Femur (tissue), 1 donor: ENCODE results near the gene ADAMTS18.
"Not testable (repeated sequence)": the region's sequence is repeated elsewhere in the genome, so short reads cannot be mapped to it uniquely, and the experiment has no call there.

Experiments
- DNase-seq: peaks from one replicate; pipeline ENCODE4 v3.0.0-alpha.2; 2017

The ADAMTS18 gene

DNA sequence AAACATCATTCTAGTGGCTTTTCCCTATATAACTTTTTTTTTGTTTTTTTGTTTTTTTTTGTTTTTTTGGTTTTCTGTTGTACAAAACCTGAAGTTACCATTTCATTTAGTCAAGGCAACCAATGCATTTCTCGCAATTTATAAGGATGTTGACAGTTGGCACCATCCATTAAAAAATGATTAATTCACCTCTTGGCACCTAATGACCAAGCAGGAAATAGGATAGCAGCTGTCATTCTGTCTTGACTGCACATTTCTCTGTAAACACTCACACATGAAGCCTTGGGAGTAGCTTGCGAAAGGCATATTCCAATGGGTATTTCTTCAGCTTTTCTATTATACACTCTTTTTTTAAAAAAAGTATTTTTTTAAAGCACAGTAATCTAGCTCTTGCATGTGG is 158.2 kb downstream of the ADAMTS18 start:
- no peak for DNase-seq

DNA sequence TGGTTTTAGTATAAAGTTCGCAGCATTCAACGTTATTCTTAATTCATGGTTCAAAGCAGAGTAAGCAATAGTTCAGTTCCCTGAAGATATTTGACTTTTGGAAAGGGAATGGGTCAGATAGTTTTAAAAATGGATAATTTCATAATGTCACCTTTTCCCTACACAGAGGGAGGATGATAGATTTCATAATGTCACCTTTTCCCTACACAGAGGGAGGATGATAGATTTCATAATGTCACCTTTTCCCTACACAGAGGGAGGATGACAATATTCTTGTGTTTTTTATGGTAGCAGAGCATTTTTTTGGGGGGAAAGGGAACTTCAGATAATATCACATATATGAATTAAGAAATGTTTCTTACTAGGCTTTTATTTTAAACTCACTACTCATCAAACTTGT is 159.5 kb downstream of the ADAMTS18 start:
- DNase-seq, result not testable (repeated sequence)

DNA sequence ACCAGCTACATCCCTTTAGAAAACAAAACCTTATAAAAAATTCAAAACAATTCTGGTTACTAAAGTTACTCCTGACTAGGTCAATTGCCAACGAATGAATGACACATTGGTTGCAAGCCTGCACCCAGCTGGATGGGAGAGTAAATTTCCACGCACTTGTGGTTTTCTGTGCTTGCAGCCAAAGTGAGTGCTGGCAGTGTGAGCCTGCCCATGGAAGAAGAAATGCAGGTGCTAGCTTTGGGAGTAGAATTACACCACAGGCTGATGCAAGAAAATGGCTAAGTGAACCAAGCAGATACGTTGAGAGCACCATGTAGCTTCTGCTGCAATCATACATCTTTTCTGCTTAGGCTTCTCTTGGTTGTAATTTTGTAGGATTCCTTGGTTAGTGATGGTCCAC is 161.0 kb downstream of the ADAMTS18 start:
- no peak for DNase-seq

DNA sequence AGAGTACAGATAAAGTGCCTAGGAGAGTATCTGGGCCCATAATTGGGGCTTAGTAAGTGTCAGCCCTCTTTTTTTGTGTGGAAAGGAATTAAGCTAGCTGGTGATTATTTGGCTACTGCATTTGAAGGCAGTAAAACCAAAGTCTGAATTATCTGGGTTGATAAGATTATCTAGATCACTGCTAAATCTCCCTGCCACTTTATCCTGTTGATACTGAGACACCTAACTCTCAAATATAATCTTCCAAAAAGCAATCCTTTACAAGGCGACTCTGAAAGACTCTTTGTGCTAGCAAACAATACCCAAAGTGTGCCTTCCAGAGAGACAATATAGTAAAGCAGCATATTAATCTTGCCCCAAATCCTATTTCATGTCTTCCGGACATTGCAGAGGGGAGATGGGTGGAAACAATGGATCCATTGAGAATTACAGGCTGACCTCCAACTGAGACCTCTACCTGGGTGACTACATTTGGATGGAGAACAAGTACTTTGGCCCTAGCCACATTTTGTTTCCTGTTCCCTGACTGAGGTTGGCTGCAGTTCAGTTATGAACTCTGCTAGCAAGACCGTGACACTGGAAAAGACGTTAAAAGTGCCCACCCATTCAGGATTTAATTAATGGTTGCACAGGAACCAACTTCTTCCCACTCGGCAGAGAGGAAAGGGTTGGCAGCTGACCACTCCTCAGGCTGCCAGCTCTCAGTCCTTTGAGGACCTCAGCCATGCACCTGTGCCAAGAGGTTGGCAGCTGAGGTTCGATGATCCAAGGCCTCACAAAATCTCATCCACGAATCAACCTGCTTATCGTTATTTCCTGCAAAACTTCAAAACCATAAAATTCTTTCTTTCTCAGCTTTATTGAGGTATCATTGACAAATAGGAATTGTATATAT is 163.1 kb downstream of the ADAMTS18 start:
- no peak for DNase-seq

DNA sequence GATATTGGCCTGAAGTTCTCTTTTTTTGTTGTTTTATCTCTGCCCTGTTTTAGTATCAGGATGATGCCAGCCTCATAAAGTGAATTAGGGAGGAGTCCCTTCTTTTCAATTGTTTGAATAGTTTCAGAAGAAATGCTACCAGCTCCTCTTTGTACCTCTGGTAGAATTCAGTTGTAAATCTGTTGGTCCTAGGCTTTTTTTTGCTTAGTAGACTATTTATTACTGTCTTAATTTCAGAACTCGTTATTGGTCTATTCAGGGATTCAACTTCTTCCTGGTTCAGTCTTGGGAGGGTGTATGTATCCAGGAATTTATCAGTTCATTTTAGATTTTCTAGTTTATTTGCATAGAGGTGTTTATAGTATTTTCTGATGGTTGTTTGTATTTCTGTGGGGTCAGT is 168.6 kb downstream of the ADAMTS18 start:
- DNase-seq, result not testable (repeated sequence)

DNA sequence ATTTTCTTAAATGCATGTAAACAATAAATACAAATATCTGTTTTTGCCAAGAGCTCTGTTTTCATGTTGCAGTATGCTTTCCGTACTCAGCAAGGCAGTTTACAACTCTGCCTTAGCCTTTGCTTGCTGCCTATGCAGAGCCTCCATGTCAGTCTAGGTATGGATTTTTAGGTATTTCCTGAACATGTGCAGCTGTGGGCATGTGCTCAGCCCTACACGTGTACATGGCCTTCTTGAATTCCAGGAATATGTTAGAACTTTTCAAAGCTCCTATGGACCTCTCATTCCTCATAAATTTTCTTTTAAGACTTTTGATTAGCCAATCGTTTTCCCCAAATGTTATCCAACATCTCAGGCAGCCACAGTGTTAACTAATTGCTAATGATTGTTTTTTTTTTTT is 171.9 kb downstream of the ADAMTS18 start:
- no peak for DNase-seq

DNA sequence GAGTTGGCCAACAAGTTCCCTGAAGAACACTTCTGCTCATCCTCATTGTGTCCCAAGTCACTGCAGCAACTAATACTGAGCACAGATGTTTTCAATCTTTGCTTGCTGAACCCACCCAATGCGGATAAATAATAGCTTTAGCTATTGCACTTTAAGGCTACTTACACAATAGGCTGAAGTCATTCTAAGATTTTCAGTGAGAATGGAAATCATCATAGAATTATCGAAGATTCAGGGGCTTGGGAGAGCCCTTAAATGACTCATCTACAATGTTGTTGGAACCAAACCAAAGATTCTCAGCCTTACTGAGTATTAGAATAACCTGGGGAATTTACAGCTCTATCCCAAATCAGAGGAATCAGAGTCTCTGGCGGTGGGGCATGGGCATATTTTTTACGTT is 184.4 kb downstream of the ADAMTS18 start:
- DNase-seq, result no peak

DNA sequence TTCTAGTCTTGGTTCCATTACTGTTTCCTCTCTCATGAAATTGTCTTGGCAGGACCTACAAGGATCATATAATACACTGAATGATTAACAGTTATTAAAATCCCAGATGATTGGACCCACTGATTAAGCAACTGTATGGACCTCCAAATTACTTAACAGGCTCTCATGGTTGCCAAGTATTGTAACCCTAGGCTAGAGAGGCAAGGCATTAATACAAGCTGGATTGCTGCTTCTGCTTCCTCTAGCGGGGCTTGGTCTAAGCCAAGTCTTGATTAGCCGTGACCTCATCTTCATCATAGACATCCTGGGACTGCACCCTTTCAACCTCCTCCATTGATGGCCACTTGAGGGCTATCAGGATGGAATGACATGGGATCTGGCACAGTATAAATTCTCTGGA is 188.7 kb downstream of the ADAMTS18 start:
- no peak for DNase-seq

DNA sequence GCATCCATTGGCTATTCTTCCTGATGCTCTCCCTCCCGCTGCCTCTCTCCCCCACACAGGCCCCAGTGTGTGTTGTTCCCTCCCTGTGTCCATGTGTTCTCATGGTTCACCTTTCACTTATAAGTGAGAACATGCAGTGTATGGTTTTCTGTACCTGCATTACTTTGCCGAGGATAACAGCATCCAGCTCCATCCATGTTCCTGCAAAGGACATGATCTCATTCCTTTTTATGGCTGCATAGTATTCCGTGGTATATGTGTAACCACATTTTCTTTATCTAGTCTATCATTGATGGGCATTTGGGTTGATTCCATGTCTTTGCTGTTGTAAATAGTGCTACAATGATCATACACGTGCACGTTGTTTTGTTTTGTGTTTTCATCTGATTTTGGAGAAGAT is 192.4 kb downstream of the ADAMTS18 start:
- not testable (repeated sequence) for DNase-seq

DNA sequence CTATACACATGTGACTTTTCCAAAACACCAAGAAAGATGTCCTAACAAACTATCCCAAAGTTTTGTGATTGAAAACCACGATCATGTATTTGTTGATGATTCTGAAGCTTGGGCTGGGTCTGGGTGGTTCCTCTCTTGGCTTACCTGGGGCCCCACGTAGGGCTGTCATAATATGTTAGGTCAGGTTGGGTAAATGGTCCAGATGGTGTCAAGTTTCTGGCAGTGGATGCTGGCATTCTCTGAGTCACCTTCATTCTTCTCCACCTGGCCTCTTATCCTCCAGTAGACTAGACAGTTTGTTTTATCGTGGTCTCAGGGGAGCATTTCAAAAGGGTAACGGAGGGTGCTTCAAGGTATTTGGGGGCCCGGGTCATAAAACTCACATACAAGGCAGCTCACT is 196.2 kb downstream of the ADAMTS18 start:
- DNase-seq, result no peak

DNA sequence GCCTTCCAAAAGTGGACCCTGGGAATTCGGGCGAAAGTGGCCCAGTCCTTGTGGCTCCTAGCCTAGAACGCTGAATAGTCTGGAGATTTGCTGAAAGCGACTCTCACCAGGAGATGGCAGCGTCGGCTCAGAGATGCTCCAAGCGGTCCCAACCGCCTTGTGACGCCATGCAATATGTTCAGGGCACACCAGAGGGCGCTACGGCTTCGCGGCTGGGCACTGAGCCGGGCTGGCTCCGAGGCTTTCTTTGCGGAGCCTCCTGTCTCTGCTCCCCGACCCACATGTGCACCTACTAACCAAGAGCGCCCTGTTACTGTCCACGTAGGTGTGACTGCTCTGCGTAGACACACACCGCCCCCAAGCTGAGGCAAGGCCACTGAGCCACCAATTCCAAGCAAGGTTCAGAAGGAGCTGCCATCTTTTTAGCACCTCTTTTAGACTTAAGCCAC is 198.7 kb downstream of the ADAMTS18 start:
- peak; percentile 93 for DNase-seq

DNA sequence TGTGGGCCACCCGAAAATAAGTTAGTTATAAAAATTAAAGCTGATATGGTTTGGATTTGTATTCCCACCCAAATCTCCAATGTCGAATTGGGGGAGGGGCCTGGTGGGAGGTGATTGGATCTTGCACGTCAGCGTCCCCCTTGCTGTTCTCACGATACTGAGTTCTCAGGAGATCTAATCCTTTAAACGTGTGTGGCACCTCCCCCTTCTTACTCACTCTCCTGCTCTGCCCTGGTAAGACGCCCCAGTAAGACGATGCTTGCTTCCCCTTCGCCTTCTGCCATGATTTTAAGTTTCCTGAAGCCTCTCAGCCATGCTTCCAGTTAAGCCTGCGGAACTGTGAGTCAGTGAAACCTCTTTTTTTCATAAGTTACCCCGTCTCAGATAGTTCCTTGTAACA is 200.2 kb downstream of the ADAMTS18 start:
- no peak for DNase-seq

DNA sequence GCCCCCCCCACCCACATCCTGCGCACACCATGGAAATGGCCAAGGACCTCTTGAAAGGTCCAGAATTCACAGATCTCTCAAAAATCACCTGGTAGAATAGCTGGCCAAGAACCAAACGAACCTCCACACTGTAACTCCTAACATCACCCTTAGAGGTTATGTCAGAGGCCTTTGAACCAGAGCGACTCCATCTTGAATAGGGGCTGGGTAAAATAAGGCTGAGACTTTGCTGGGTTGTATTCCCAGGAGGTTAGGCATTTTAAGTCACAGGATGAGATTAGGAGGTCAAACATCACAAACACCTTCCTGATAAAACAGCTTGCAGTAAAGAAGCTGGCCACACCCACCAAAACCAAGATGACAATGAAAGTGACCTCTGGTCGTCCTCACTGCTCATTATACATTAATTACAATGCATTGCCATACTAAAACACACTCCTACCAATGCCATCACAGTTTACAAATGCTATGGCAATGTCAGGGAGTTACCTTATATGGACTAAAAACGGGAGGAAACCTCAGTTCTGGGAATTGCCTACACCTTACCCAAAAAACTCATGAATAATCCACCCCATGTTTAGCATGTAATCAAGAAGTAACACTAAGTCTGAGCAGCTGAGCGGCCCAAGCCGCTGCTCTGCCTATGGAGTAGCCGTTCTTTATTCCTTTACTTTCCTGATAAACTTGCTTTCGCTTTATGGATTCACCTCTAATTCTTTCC is 200.9 kb downstream of the ADAMTS18 start:
- DNase-seq, result no peak
